GM18499 (cell line): ENCODE data around the gene MAP1B.

ENCODE experiments used
- ATAC-seq: cut with Tn5 transposase; IDR thresholded peaks from one replicate; pipeline ENCODE4 v1.9.1; 2021; ENCODE audit warnings: moderate number of reproducible peaks; ENCODE audit not compliant: insufficient read depth, unreplicated experiment

Gene MAP1B

GRCh38 chr5:72212171-72212570 lies 104.9 kb downstream of the MAP1B start:
- ATAC-seq: no peak

DNA sequence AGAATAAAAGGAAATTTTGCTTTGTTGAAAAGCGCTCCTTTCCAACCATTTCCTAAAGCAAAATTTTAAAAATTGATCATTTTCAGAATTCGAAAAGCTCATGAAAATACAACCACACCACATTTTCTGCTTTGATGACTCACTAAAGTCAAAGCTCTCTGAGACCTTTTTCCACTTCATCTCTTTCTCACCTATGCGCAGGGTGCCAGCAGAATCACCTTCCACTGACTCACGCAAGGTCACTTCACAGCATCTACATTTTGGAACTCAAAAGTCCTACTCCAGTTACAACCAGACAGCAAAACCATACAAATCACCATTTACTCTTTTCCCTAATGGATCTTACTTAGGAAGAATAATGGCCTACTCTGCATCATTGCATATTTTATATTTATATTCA lies 106.2 kb downstream of the MAP1B start:
- ATAC-seq: no peak

DNA sequence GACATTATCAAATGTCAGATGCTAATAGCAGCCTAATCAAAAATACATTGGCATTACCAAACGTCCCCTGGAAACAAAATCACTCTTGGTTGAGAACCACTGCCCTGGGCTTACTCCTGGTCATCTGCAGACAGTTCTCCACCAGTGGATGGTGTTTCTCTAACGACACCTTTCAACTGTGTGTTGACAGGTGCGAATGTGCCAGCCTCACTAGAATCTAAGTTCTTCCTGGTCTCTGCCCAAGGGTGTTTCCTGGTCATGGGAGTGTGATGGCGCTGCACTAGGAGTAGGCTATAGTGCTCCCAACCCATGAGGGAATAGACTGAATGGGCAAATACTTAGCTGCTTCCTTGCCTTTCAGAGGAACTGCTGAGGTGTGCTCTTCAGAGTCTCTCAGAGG lies 106.9 kb downstream of the MAP1B start:
- ATAC-seq: no peak

DNA sequence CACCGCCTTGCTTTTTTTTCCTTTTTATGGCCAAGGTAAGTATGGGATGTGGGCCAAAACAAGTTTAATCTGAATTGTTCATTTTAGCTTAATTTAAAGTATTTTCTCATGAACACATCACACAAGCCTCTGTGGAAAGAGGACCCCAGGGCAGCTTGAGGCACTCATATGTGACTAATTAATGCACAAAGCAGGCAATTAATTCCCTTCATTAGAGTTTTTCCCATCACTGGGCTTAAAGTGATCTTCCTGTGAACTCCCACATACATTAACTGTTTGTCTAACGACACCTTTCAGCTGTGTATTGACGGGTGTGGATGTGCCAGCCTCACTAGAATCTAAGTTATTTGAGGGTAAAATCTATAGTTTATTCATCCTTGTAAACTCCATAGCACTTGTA lies 109.5 kb downstream of the MAP1B start:
- no peak for ATAC-seq

DNA sequence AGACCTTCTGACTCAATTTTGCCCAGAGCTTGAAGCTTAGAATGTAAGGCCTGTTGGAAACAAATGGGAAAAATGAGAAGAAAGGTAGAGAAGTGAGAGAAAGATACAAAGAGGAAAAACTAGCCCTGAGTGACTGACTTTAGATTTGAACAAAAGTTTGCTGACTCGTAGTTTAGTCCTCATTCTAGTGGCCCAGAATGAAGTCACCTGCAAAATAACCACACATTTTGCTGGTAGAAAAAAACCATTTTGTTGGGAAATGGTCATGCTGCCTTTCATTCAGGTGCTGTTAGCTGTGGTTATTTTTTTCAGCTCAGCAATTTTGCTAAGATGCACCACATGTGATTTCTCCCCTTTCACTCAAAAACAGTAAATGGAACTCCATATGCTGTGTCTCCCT lies 113.8 kb downstream of the MAP1B start:
- ATAC-seq: no peak

GRCh38 chr5:72221541-72221940 lies 114.3 kb downstream of the MAP1B start:
- no peak for ATAC-seq

GRCh38 chr5:72222521-72222920 lies 115.2 kb downstream of the MAP1B start:
- ATAC-seq: no peak

DNA sequence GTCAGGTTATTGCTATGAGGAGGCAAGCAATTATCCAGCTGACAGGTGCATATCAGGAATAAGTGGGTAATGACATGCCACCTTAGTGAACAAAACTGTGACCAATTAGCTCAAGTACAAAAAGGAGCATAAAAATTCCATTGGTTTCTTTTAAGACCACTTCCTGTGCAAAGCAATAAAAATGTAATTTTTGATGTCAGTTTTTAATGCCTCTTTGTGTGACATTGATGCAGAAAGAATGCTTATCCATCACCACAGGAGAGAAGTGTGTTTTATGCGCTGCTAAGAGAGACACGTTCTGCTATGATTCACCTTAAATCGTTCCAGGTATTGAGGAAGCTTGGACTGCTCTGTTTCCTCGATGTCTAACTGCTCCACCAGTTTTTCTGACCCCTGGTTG lies 116.1 kb downstream of the MAP1B start:
- no peak for ATAC-seq

- ATAC-seq: no peak
Measured at GRCh38 chr5:72224946-72225463, 117.7 kb downstream of the MAP1B start.

DNA sequence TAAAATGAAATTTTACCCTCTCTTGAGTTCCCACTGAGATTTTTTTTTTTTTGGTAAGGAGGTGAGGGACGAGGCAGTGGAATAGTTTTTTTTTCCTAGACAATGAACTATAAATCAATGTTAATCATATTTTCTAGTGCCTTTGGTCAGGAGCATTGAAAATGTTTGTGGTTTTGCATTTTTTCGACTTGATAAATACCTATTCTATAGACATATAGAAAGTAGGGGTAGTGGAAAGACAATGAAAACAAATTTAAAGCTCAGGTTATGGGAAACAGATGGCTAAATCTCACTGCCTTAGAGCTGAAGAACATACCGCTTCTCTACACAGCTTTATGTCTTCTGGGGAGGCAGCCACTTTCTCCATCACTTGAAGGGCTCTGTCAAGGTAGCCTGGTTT lies 118.5 kb downstream of the MAP1B start:
- ATAC-seq: no peak

DNA sequence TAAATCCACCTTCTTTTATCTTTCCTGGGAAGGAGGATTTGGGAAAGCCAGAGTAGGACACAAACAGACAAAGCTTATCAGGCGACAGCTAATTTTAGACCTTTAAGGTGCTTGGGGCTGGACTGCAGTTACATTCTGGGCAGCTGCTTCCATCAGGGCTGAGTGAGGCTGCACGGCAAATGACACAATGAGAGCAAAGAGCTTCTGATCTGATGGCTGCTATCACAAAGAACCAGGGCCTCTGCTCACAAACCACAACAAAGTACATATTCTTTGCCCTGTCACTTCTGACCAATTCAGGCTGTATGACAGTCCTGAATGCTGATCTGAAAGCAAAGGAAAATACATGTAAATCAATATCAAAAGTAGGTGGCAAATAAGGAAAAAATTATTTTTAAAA lies 119.7 kb downstream of the MAP1B start:
- ATAC-seq: no peak

- no peak for ATAC-seq
Measured at GRCh38 chr5:72228960-72229359, 121.7 kb downstream of the MAP1B start.

GRCh38 chr5:72231991-72232703 lies 124.9 kb downstream of the MAP1B start:
- no peak for ATAC-seq

DNA sequence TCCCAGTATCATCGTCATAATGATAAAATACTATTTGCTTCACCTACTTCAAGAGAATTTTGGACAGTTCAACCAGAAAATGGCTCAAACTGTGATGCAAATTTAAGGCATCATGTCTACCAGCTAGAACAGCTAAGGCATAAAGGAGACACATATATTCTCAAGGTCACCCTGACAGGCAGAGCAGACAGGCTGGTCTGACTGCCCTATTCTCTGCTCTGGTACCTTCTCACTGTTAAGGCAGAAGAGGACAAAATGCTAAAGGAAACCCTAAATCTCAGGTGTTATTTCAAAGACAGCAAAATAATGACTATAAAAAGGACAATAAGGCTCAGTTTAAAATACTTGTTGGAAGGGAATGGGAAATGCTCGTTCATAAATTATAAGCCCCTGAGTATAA lies 125.6 kb downstream of the MAP1B start:
- ATAC-seq: no peak

- ATAC-seq: no peak
Measured at GRCh38 chr5:72233835-72234234, 126.6 kb downstream of the MAP1B start.

DNA sequence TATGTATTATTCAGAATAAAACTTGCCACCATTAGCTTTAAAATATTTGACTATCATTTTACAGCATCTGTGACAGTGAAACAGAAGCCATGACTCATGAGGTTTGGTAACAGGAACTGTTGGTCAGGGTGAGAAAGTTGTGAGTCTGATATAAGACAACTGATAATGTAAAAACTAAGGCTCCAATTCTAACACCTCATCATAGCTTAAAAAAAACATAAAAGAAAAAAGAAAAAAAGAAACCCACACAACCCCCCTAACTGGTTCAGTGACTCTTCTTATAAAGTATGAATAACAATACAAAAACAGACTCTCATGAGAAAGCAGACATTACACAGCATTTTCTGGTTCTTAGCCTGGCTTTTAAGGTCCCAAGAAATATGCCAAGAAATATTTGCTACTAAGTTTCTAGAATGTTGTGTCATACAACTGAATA lies 127.0 kb downstream of the MAP1B start:
- ATAC-seq: peak; percentile 76

- ATAC-seq: no peak
Measured at GRCh38 chr5:72234868-72235267, 127.6 kb downstream of the MAP1B start.

DNA sequence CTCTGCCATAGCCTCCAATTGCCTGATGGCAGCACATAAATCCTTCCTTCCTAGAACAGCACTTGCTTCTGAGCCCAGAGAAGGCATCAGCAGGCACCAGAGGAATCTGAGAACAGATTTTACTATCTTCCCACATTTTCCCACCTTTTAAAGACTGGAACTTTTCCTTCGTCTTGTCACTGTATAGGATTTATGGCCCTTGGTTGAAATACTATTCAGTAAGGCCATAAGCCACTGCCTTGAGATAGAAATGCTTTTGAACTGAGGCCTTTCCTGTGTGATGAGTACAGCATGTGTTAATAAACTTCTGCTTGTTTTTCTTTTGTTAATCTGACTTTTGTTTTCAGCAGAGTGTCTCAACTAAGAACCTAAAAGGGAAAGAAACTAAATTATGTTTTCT lies 128.4 kb downstream of the MAP1B start:
- ATAC-seq: no peak

- ATAC-seq: no peak
Measured at GRCh38 chr5:72237415-72237814, 130.1 kb downstream of the MAP1B start.

GRCh38 chr5:72237879-72238278 lies 130.6 kb downstream of the MAP1B start:
- ATAC-seq: no peak

GRCh38 chr5:72238712-72239445 lies 131.6 kb downstream of the MAP1B start:
- no peak for ATAC-seq
